Ovary (tissue), 9 donors: ENCODE measurements around the gene IFRD2. TPM values are rescaled to one million over a fixed set of nuclear protein-coding genes. Genes with fewer than 3 reads are reported as not detected.
A peak's percentile ranks its signal among the peaks of the same experiment; 100 is the strongest.

Experiments
- DNase-seq, 5 donors: peaks; one replicate each; pipeline ENCODE4 v3.0.0-alpha.2; 2019 to 2020
- H3K27ac ChIP-seq, 2 donors: fragments of 200-600 bp; one replicate each; pipeline versions ENCODE4 v1.5.1 to v1.8.0; 2019 to 2022
- H3K27me3 ChIP-seq: fragments of 200-600 bp; one replicate; pipeline ENCODE4 v1.8.0; 2022
- H3K36me3 ChIP-seq: fragments of 200-600 bp; sonication (generic); one replicate; pipeline ENCODE4 v1.5.1; 2019
- H3K4me1 ChIP-seq: one replicate; pipeline ENCODE4 v1.8.1; 2013; ENCODE audit warnings: mild to moderate bottlenecking, moderate library complexity; ENCODE audit not compliant: insufficient read depth
- H3K4me3 ChIP-seq: fragments of 200-600 bp; sonication (generic); one replicate; pipeline ENCODE4 v1.5.1; 2017
- H3K9me3 ChIP-seq, 2 donors: fragments of 200-600 bp in 1 of 2; sonication (generic) in 1 of 2; one replicate each; pipeline versions ENCODE4 v1.5.1 to v1.8.1; 2013 to 2019; ENCODE audit warnings: mild to moderate bottlenecking in 1 of 2, moderate library complexity in 1 of 2
- CTCF ChIP-seq, 3 donors: fragments of 450-650 bp in 2 of 3; fragments of 200-600 bp in 1 of 3; IDR thresholded peaks; one replicate each; pipeline versions ENCODE4 v1.5.1 to v1.8.0; 2016 to 2022; ENCODE audit warnings: antibody characterized with exemption in 3 of 3, mild to moderate bottlenecking in 1 of 3
- EP300 ChIP-seq: sonication (generic); formaldehyde crosslinking; IDR thresholded peaks from one replicate; pipeline ENCODE4 v1.6.1; 2017; ENCODE audit warnings: antibody characterized with exemption
- POLR2A ChIP-seq: fragments of 450-650 bp; IDR thresholded peaks from one replicate; pipeline ENCODE4 v1.6.1; 2017; ENCODE audit warnings: antibody characterized with exemption, mild to moderate bottlenecking, moderate library complexity
- WGBS, 3 donors: extraction: QIAGEN DNeasy Blood & Tissue Kit in 1 of 3; methylation state at CpG; one replicate each; pipeline versions ENCODE4 v1.1.5 to v1.1.7; 2013 to 2017; 5-methylcytosine and 5-hydroxymethylcytosine counted together
- intact Hi-C, 4 donors: fragments of 100-400 bp; cut with DNase I; formaldehyde crosslinking; loops; one replicate each; pipeline versions ENCODE4 v1.11.0 to v1.15.1; 2022 to 2023
- polyA plus RNA-seq, 2 donors: library from polyadenylated mRNA; stranded (reverse); fragments of 200-250 nt in 1 of 2; fragments of 350-450 nt in 1 of 2; fragmentation: Illumina TruSeq in 1 of 2; extraction: RNeasy Lipid Tissue Mini Kit (QIAGEN cat#74804) in 1 of 2; gene quantifications; one replicate each; pipeline ENCODE4 v1.2.3, GENCODE V29; 2013 to 2014
- total RNA-seq, 7 donors: library from RNA; depleted of rRNA in 2 of 7; stranded (reverse); fragments of >200 nt in 2 of 7; fragmentation: NEBNext Ultra II Directional in 3 of 7; extraction: Animal tissue kit (Norgen Biotek cat#: 25700) in 3 of 7; gene quantifications; one replicate each; pipeline versions ENCODE4 v1.1.0 to v1.2.4, GENCODE V29; 2016 to 2023
- donor health status: DM: no; HTN: no; CAD: no; lungs with moderate emphysema.
- donor health status: DM: no; HTN: no; CAD: no.
- donor health status: Bipolar disorder and iron deficiency.
- donor health status: DM: yes; HTN: yes; CAD: no.
- donor health status: DM: no; HTN: no; CAD: no.
- donor health status: DM: yes; HTN: yes; CAD: no.

IFRD2 gene
- total and polyA plus RNA-seq, 9 donors, result 14.5 to 76.9 (median 50.3) TPM

DNA sequence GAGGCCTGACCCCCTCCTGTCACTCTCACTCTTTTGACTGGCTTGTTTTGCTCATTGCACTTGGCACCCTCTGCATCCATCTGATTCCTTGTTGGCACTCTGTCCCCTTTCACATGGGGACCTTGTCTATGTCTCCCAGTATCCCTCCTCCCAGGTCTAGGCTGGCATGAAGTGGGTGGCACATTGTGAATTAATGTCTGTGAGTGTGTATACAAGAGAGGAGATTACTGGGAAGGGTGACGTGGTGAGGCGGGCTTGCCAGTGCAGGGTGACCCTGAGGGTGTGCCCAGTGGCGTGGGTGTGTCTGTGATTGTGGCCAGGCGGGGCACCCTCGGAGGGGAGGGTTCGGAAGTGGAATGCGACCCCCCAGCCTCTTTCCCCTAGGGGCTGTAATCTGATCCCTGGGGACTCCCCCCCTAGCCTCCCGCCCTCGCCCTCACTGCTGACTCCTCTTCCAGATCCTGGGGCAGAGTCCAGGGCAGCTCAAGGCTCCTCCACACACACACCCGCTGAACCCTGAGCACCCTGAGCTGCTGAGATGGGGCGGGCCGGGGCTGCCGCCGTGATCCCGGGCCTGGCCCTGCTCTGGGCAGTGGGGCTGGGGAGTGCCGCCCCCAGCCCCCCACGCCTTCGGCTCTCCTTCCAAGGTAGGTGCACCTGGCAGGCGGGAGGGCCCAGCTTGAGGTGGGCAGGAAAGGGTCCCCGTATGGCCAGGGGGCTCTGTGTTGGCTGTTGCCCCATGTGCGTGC, 23.4 kb downstream of the IFRD2 start, which contains the start of gene SEMA3B:
SEMA3B (plus strand) TSS at position 445 of the 749 bp plus-strand sequence; CDS start at position 539, 94 bp downstream.
- peak; percentile 62 to 76 (median 74) for DNase-seq
- no peaks in the 10 kb centered on the region for H3K36me3 ChIP-seq
- intact Hi-C loops, result loop anchor here in 1 of 4 donors (10.0 kb wide), 1 partner anchor 56 kb away; the partner anchor contains the start of genes HYAL2 and TUSC2
- peak within 1 kb of the TSS; percentile 83 to 99 for H3K27ac ChIP-seq
- TF ChIP-seq POLR2A, result no peak
- TF ChIP-seq EP300, result no peak
- no peak for TF ChIP-seq CTCF (IDR thresholded peaks at IDR 0.05)
- H3K9me3 ChIP-seq, result no peaks in the 10 kb centered on the region
- WGBS, 3 donors, result 6 to 18% (median 16%) methylated on average over 16 to 21 of the region's 21 CpGs
- peak within 1 kb of the TSS; percentile 42 for H3K4me3 ChIP-seq
- no peaks in the 10 kb centered on the region for H3K27me3 ChIP-seq
- H3K4me1 ChIP-seq, result peaks cover 44% of the 10 kb centered on the region

GRCh38 chr3:50268276-50268675, 24.0 kb downstream of the IFRD2 start:
- WGBS, 3 donors, result 27 to 34% (median 34%) methylated on average over 3 of the region's 3 CpGs
- intact Hi-C loops, result loop anchor here in 1 of 4 donors (10.0 kb wide), 1 partner anchor 57 kb away; the partner anchor contains the start of genes HYAL2 and TUSC2
- peak overlapping the region; percentile 24 for H3K4me3 ChIP-seq
- no peaks in the 10 kb centered on the region for H3K27me3 ChIP-seq
- peaks cover 47% of the 10 kb centered on the region for H3K4me1 ChIP-seq
- H3K36me3 ChIP-seq, result no peaks in the 10 kb centered on the region
- no peak for DNase-seq
- no peaks in the 10 kb centered on the region for H3K9me3 ChIP-seq
- TF ChIP-seq CTCF (IDR thresholded peaks at IDR 0.05) (no peak), EP300 (no peak), POLR2A (no peak)
- H3K27ac ChIP-seq, result peak overlapping the region in 1 of 2 donors; percentile 99

GRCh38 chr3:50267280-50267913, 24.8 kb downstream of the IFRD2 start:
- TF ChIP-seq POLR2A, result no peak
- TF ChIP-seq CTCF (IDR thresholded peaks at IDR 0.05), result no peak
- TF ChIP-seq EP300, result no peak
- intact Hi-C loops, result loop anchor here in 1 of 4 donors (10.0 kb wide), 1 partner anchor 57 kb away; the partner anchor contains the start of genes HYAL2 and TUSC2
- H3K9me3 ChIP-seq, result no peaks in the 10 kb centered on the region
- WGBS, 3 donors, result 4 to 10% (median 5%) methylated on average over 15 to 22 of the region's 22 CpGs
- peaks cover 48% of the 10 kb centered on the region for H3K4me1 ChIP-seq
- H3K27ac ChIP-seq, result peak overlapping the region; percentile 62 to 99
- peak; percentile 71 to 85 (median 78) for DNase-seq
- H3K36me3 ChIP-seq, result no peaks in the 10 kb centered on the region
- no peaks in the 10 kb centered on the region for H3K27me3 ChIP-seq
- H3K4me3 ChIP-seq, result peak overlapping the region; percentile 42

GRCh38 chr3:50266836-50267235, 25.4 kb downstream of the IFRD2 start:
- no peaks in the 10 kb centered on the region for H3K36me3 ChIP-seq
- intact Hi-C loops, result loop anchor here in 1 of 4 donors (10.0 kb wide), 1 partner anchor 58 kb away; the partner anchor contains the start of genes HYAL2 and TUSC2
- no peaks in the 10 kb centered on the region for H3K9me3 ChIP-seq
- peaks cover 48% of the 10 kb centered on the region for H3K4me1 ChIP-seq
- peak overlapping the region; percentile 62 to 99 for H3K27ac ChIP-seq
- H3K4me3 ChIP-seq, result peak overlapping the region; percentile 42
- TF ChIP-seq EP300 (no peak), CTCF (IDR thresholded peaks at IDR 0.05) (no peak), POLR2A (no peak)
- H3K27me3 ChIP-seq, result no peaks in the 10 kb centered on the region
- DNase-seq, result peak in 2 of 5 donors; percentile 34 to 53
- 47 to 59% (median 52%) methylated on average over 6 to 7 of the region's 7 CpGs for WGBS, 3 donors
